Gastrocnemius medialis (tissue), 4 donors: ENCODE measurements around the gene HS3ST3A1. TPM values are rescaled to one million over a fixed set of nuclear protein-coding genes. Genes with fewer than 3 reads are reported as not detected.

Experiments used
- ATAC-seq, 2 donors: fragments of 150-250 bp; one replicate each; pipeline ENCODE4 v1.9.1; 2016
- DNase-seq, 2 donors: peaks; one replicate each; pipeline ENCODE4 v3.0.0-alpha.2; 2019
- H3K27ac ChIP-seq, 4 donors: fragments of 200-600 bp; sonication (generic); 1 replicate in 1 of 4; 2 replicates in 3 of 4; pipeline ENCODE4 v1.5.1; 2016 to 2018; ENCODE audit warnings: mild to moderate bottlenecking in 2 of 4, moderate library complexity in 1 of 4
- H3K27me3 ChIP-seq, 3 donors: fragments of 200-600 bp; sonication (generic) in 2 of 3; 1 replicate in 1 of 3; 2 replicates in 2 of 3; pipeline versions ENCODE4 v1.5.1 to v1.6.0; 2016 to 2019; ENCODE audit warnings: mild to moderate bottlenecking in 1 of 3, moderate library complexity in 1 of 3
- H3K36me3 ChIP-seq, 2 donors: fragments of 200-600 bp; sonication (generic) in 1 of 2; one replicate each; pipeline ENCODE4 v1.5.1; 2017 to 2018
- H3K4me1 ChIP-seq, 2 donors: fragments of 200-600 bp; sonication (generic) in 1 of 2; one replicate each; pipeline ENCODE4 v1.5.1; 2016 to 2017; ENCODE audit warnings: mild to moderate bottlenecking in 2 of 2
- H3K4me3 ChIP-seq, 4 donors: fragments of 200-600 bp; sonication (generic) in 3 of 4; 1 replicate in 1 of 4; 2 replicates in 3 of 4; pipeline ENCODE4 v1.5.1; 2016 to 2019; ENCODE audit warnings: mild to moderate bottlenecking in 2 of 4
- H3K9me3 ChIP-seq, 3 donors: fragments of 200-600 bp; sonication (generic) in 2 of 3; 1 replicate in 1 of 3; 2 replicates in 2 of 3; pipeline ENCODE4 v1.5.1; 2016 to 2019
- POLR2A ChIP-seq, 2 donors: fragments of 450-650 bp; IDR thresholded peaks; one replicate each; pipeline ENCODE4 v1.6.1; 2017; ENCODE audit warnings: antibody characterized with exemption in 2 of 2, mild to moderate bottlenecking in 2 of 2, moderate library complexity in 2 of 2
- in situ Hi-C, 4 donors: fragments of 200-750 bp; cut with MboI; loops; one replicate each; pipeline versions ENCODE4 v1.15.0 to v1.8.0; 2017; ENCODE audit warnings: low sequenced_read_pairs in 4 of 4
- intact Hi-C: fragments of 100-400 bp; cut with DNase I; formaldehyde crosslinking; loops from one replicate; pipeline ENCODE4 v1.15.1; 2023; ENCODE audit warnings: low total_unique reads
- total RNA-seq, 4 donors: library from RNA; depleted of rRNA; stranded (reverse); fragments of >200 nt; gene quantifications; one replicate each; pipeline versions ENCODE4 v1.1.0 to v1.2.3, GENCODE V29; 2016
- TF ChIP-seq, protein P1 (sequence below), 5 experiments: fragments of 450-650 bp in 3 of 5; fragments of 200-600 bp in 2 of 5; sonication (generic) in 2 of 5; IDR thresholded peaks in 4 of 5; conservative IDR thresholded peaks in 1 of 5; 1 replicate in 4 of 5; 2 replicates in 1 of 5; pipeline ENCODE4 v1.5.1; 2016 to 2019; ENCODE audit warnings: antibody characterized with exemption in 5 of 5, mild to moderate bottlenecking in 3 of 5, moderate library complexity in 3 of 5

Gene HS3ST3A1
- total RNA-seq, 4 donors from 2014 or later = 0.23 to 1.4 (median 0.85) TPM

DNA sequence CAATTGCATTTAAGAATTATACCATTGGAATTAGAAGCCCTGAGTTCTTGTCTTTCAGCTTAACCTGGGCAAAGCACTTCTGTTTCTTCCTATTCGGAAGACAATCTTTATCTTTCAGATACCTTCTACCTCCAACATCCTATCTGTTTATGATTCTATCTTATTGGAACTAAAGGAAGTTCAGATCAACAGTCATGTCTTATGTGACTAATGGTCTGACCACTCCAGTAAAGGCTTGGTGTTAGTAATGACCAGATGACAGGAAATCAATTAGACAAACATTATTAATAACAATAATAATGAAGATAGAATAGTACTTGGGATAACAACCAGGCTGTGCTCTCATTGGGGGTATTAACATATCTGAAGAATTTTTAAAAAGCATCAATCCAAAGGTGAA is 11.3 kb downstream of the HS3ST3A1 start:
- Histone ChIP-seq H3K27ac (no peak overlapping the region), H3K9me3 (no peaks in the 10 kb centered on the region), H3K36me3 (no peaks in the 10 kb centered on the region), H3K4me1 (peaks cover 0 to 8% of the 10 kb centered on the region in 2 donors), H3K4me3 (no peak overlapping the region), H3K27me3 (peaks cover 0 to 2% (median 0%) of the 10 kb centered on the region in 3 donors)
- in situ Hi-C loops (loop anchor here (5.0 to 25.0 kb wide), 7 partner anchors 714 to 1347 kb away; partner anchors contain the start of gene HS3ST3B1 (in 2 of the 4)), intact Hi-C loops (loop anchor here (10.0 kb wide), 1 partner anchor 624 kb away; no protein-coding TSS in a partner anchor)
- ATAC-seq (no peak), DNase-seq (no peak)
- TF ChIP-seq, protein P1, sequence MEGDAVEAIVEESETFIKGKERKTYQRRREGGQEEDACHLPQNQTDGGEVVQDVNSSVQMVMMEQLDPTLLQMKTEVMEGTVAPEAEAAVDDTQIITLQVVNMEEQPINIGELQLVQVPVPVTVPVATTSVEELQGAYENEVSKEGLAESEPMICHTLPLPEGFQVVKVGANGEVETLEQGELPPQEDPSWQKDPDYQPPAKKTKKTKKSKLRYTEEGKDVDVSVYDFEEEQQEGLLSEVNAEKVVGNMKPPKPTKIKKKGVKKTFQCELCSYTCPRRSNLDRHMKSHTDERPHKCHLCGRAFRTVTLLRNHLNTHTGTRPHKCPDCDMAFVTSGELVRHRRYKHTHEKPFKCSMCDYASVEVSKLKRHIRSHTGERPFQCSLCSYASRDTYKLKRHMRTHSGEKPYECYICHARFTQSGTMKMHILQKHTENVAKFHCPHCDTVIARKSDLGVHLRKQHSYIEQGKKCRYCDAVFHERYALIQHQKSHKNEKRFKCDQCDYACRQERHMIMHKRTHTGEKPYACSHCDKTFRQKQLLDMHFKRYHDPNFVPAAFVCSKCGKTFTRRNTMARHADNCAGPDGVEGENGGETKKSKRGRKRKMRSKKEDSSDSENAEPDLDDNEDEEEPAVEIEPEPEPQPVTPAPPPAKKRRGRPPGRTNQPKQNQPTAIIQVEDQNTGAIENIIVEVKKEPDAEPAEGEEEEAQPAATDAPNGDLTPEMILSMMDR (IDR thresholded peaks at IDR 0.05 in 4 of 5, conservative IDR thresholded peaks at IDR 0.05 in 1 of 5) = no peak
- no peak for TF ChIP-seq POLR2A (IDR thresholded peaks at IDR 0.05)

DNA sequence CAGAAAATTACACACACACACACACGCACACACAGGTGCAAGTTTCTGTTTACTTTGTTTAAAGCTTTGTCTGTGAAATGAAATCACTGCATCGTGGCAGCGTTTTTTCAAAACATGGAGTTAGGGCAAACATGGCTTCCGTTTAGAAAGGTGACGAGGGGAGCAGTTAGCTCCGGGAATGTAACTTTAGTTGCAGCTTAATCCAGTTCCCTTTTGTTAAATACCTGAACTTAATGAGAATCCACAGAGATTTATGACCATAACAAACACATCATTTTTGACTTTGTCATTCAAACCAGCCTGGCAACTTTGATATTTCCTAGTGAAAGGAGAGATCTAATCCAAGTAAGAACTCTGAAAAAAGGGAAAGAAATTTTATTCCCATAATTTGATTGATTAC is 12.1 kb downstream of the HS3ST3A1 start:
- no peak for TF ChIP-seq POLR2A (IDR thresholded peaks at IDR 0.05)
- TF ChIP-seq, protein P1 (IDR thresholded peaks at IDR 0.05 in 4 of 5, conservative IDR thresholded peaks at IDR 0.05 in 1 of 5) = no peak
- in situ Hi-C loops (loop anchor here (5.0 to 25.0 kb wide), 7 partner anchors 715 to 1348 kb away; partner anchors contain the start of gene HS3ST3B1 (in 2 of the 4)), intact Hi-C loops (loop anchor here (10.0 kb wide), 1 partner anchor 625 kb away; no protein-coding TSS in a partner anchor)
- no peaks in the 10 kb centered on the region for H3K9me3 ChIP-seq
- DNase-seq (no peak), ATAC-seq (no peak)
- no peaks in the 10 kb centered on the region for H3K36me3 ChIP-seq
- H3K4me1 ChIP-seq = peaks cover 0 to 8% of the 10 kb centered on the region in 2 donors
- no peak overlapping the region for H3K27ac ChIP-seq
- peaks cover 0 to 2% (median 0%) of the 10 kb centered on the region in 3 donors for H3K27me3 ChIP-seq
- no peak overlapping the region for H3K4me3 ChIP-seq

DNA sequence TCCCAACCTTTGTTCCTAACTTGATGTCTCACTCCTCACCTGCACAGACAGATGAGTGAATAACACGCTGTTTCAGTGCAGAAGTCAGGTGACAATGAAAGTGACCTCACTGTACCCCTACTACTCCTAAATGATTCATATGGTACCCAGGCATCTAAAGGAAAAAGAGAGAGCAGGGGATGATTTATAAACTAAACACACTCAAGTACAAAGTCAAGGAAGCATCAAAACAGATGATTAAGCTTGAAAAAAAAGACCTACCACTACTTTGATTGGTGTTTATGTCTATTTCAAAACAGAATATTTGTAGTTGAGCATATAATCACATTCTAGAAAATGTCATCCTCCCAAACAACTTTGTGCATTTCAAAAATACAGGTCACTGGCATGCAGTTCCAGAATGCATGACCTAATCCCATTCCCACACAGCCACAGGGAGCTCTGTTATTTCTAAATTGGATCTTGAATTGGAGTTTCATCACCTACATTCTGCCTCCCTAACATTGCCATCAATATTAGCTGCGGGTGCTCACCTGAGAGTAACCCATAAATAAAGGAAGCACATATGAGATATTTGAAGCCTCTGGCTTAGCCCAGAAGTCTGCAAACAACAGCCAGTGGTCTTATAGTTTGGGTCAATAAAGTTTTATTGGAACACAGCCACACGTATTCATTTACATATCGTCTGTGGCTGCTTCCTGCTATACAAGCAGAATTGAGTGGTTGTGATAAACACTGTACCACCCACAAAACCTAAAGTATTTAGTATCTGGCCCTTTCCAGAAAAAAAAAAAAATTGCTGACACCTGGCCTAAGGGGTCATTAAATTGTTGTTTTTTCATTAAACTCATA is 14.0 kb downstream of the HS3ST3A1 start:
- in situ Hi-C loops = loop anchor here in 2 of 4 donors (25.0 kb wide), 3 partner anchors 725 to 1350 kb away; partner anchors contain the start of gene HS3ST3B1 (in 1 of the 2)
- Histone ChIP-seq H3K27me3 (peaks cover 0 to 2% (median 0%) of the 10 kb centered on the region in 3 donors), H3K36me3 (no peaks in the 10 kb centered on the region), H3K27ac (no peak overlapping the region), H3K4me1 (peaks cover 0 to under 1% of the 10 kb centered on the region in 2 donors), H3K9me3 (no peaks in the 10 kb centered on the region), H3K4me3 (no peak overlapping the region)
- intact Hi-C loops = no loop called here
- TF ChIP-seq, protein P1 (IDR thresholded peaks at IDR 0.05 in 4 of 5, conservative IDR thresholded peaks at IDR 0.05 in 1 of 5) = no peak
- no peak for TF ChIP-seq POLR2A (IDR thresholded peaks at IDR 0.05)
- ATAC-seq (no peak), DNase-seq (no peak)

DNA sequence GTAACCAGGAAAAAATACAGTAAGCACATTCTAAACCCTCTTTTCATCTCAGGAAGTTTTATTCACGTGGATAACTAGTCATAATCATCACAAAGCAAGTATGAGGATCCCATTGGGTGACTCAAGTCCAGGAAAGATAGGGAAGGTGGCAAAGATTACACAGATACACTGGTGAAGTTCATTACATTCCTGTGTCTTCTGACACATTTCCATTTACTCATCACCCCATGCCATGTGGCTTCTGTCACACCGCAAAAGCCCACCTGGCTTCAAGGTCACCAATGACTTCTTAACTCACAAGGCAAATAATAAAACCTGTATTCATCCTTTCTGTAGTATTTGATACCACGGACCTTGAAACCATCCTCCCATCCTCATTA is 17.0 kb downstream of the HS3ST3A1 start:
- intact Hi-C loops (no loop called here), in situ Hi-C loops (loop anchor here in 2 of 4 donors (25.0 kb wide), 3 partner anchors 728 to 1353 kb away; partner anchors contain the start of gene HS3ST3B1 (in 1 of the 2))
- no peak for DNase-seq
- no peaks in the 10 kb centered on the region for H3K4me1 ChIP-seq
- no peak for TF ChIP-seq POLR2A (IDR thresholded peaks at IDR 0.05)
- TF ChIP-seq, protein P1 (IDR thresholded peaks at IDR 0.05 in 4 of 5, conservative IDR thresholded peaks at IDR 0.05 in 1 of 5) = no peak
- H3K36me3 ChIP-seq = no peaks in the 10 kb centered on the region
- no peak overlapping the region for H3K27ac ChIP-seq
- ATAC-seq = no peak
- peaks cover 0 to 2% (median 0%) of the 10 kb centered on the region in 3 donors for H3K27me3 ChIP-seq
- no peaks in the 10 kb centered on the region for H3K9me3 ChIP-seq
- no peak overlapping the region for H3K4me3 ChIP-seq
